Naive thymus-derived CD4-positive, alpha-beta T cell (primary cell): Measurements from ENCODE around the gene HOXA10. TPM values are rescaled to one million over a fixed set of nuclear protein-coding genes. Genes with fewer than 3 reads are reported as not detected.

Experiments used
- ATAC-seq: fragments of 150-1000 bp; cut with Tn5 transposase; 2 replicates; pipeline ENCODE4 v1.10.0; 2021; ENCODE audit warnings: mild to moderate bottlenecking, moderate library complexity
- CTCF ChIA-PET: fragments of 350-600 bp; sonication (Branson Sonifier 250); formaldehyde crosslinking; loops from one replicate; lab custom pipeline; 2021; ENCODE audit warnings: antibody characterized with exemption; lab: Charles Lee
- POLR2A ChIA-PET: fragments of 350-600 bp; sonication (Branson Sonifier 250); formaldehyde crosslinking; loops from one replicate; lab custom pipeline; 2021; ENCODE audit warnings: antibody characterized with exemption, inconsistent platforms; lab: Charles Lee
- DNase-seq, 9 donors: peaks; one replicate each; pipeline versions ENCODE4 v3.0.0 to v3.0.0-alpha.2; 2020 to 2022; ENCODE audit warnings: mixed read lengths in 1 of 9
- H3K27ac ChIP-seq: one replicate; pipeline ENCODE4 v1.7.0; 2013; ENCODE audit warnings: mild to moderate bottlenecking, low read depth, low read length, moderate library complexity
- H3K27me3 ChIP-seq, 2 donors: one replicate each; pipeline ENCODE4 v1.7.0; 2013; ENCODE audit warnings: low read length in 2 of 2, mild to moderate bottlenecking in 2 of 2, moderate library complexity in 2 of 2; ENCODE audit not compliant: control insufficient read depth in 2 of 2, insufficient read depth in 2 of 2
- H3K36me3 ChIP-seq, 3 experiments: 1 replicate in 2 of 3; 2 replicates in 1 of 3; pipeline ENCODE4 v1.7.0; 2013; ENCODE audit warnings: low read length in 3 of 3, mild to moderate bottlenecking in 3 of 3, moderate library complexity in 1 of 3; ENCODE audit not compliant: insufficient read depth in 3 of 3, control insufficient read depth in 2 of 3
- H3K4me1 ChIP-seq, 2 donors: one replicate each; pipeline ENCODE4 v1.7.0; 2013; ENCODE audit warnings: low read length in 2 of 2, mild to moderate bottlenecking in 2 of 2, moderate library complexity in 1 of 2; ENCODE audit not compliant: control insufficient read depth in 2 of 2, insufficient read depth in 2 of 2
- H3K4me3 ChIP-seq: 2 replicates; pipeline ENCODE4 v1.7.0; 2013; ENCODE audit warnings: mild to moderate bottlenecking, low read length
- H3K9me3 ChIP-seq, 3 experiments: 1 replicate in 2 of 3; 2 replicates in 1 of 3; pipeline ENCODE4 v1.7.0; 2013; ENCODE audit warnings: low read length in 3 of 3; ENCODE audit not compliant: control insufficient read depth in 2 of 3
- H3K27ac Mint-ChIP-seq, 9 donors: one replicate each; pipeline ENCODE4 v1.8.0; 2020 to 2022; ENCODE audit warnings: mixed read lengths in 9 of 9, mild to moderate bottlenecking in 8 of 9, moderate library complexity in 5 of 9, inconsistent platforms in 2 of 9
- H3K27me3 Mint-ChIP-seq, 5 donors: one replicate each; pipeline ENCODE4 v1.8.0; 2021 to 2022; ENCODE audit warnings: mixed read lengths in 5 of 5, mild to moderate bottlenecking in 1 of 5
- H3K36me3 Mint-ChIP-seq, 5 donors: one replicate each; pipeline ENCODE4 v1.8.0; 2020 to 2022; ENCODE audit warnings: mixed read lengths in 5 of 5, mild to moderate bottlenecking in 3 of 5, inconsistent platforms in 1 of 5
- H3K4me1 Mint-ChIP-seq, 7 donors: one replicate each; pipeline ENCODE4 v1.8.0; 2020 to 2022; ENCODE audit warnings: mixed read lengths in 7 of 7, mild to moderate bottlenecking in 3 of 7, inconsistent platforms in 1 of 7
- H3K4me3 Mint-ChIP-seq, 10 donors: one replicate each; pipeline ENCODE4 v1.8.0; 2020 to 2022; ENCODE audit warnings: mild to moderate bottlenecking in 10 of 10, mixed read lengths in 10 of 10, moderate library complexity in 6 of 10, inconsistent platforms in 2 of 10
- H3K9me3 Mint-ChIP-seq, 11 donors: one replicate each; pipeline ENCODE4 v1.8.0; 2020 to 2022; ENCODE audit warnings: mixed read lengths in 11 of 11, mild to moderate bottlenecking in 4 of 11, inconsistent platforms in 1 of 11, moderate library complexity in 1 of 11
- intact Hi-C, 2 donors: fragments of 100-400 bp; cut with micrococcal nuclease; formaldehyde crosslinking; loops; one replicate each; pipeline ENCODE4 v1.15.1; 2023
- polyA plus RNA-seq, 2 donors: library from polyadenylated mRNA; unstranded; fragments of 300-500 nt; fragmentation: Illumina TruSeq; gene quantifications; one replicate each; pipeline ENCODE4 v1.2.3, GENCODE V29; 2021
- total RNA-seq, 6 experiments: library from RNA in 5 of 6; stranded (reverse) in 5 of 6; gene quantifications; 1 replicate in 5 of 6; 2 replicates in 1 of 6; pipeline ENCODE4 v1.2.3 and lab custom pipeline; 2021 to 2026

HOXA10 gene
- total and polyA plus RNA-seq, 7 experiments from 2014 or later, result 0.66 TPM; not detected in 6

GRCh38 chr7:27156916-27157701, 17.0 kb downstream of the HOXA10 start:
- Mint-ChIP-seq H3K36me3 (peaks cover 0 to 3% (median 0%) of the 10 kb centered on the region in 5 donors), H3K9me3 (peaks cover 0 to 7% (median 0%) of the 10 kb centered on the region in 11 donors), H3K27ac (peak overlapping the region in 8 of 9 donors; percentile 35 to 81 (median 62)), H3K27me3 (peaks cover 64 to 91% (median 76%) of the 10 kb centered on the region in 5 donors), H3K4me3 (peak overlapping the region in 5 of 10 donors; percentile 9 to 63 (median 33)), H3K4me1 (peaks cover 23 to 66% (median 49%) of the 10 kb centered on the region in 7 donors)
- ChIA-PET POLR2A (interaction anchor here (0.9 to 1.3 kb wide), 4 partner anchors 9 to 31 kb away, joined by 3 to 4 read pairs (median 3); partner anchors contain the start of gene HOXA6), CTCF (no interaction called here)
- DNase-seq, result peak in 1 of 9 donors; percentile 18
- peaks cover 29 to 45% of the 10 kb centered on the region in 2 donors for H3K4me1 ChIP-seq
- H3K4me3 ChIP-seq, result no peak overlapping the region
- no peaks in the 10 kb centered on the region for H3K36me3 ChIP-seq
- intact Hi-C loops, result loop anchor here in 1 of 2 donors (1.0 to 5.0 kb wide), 4 partner anchors 11 to 955 kb away; partner anchors contain the start of genes CBX3, HNRNPA2B1 and HOXA1
- H3K9me3 ChIP-seq, result no peaks in the 10 kb centered on the region
- no peak overlapping the region for H3K27ac ChIP-seq
- peaks cover 57 to 72% of the 10 kb centered on the region in 2 donors for H3K27me3 ChIP-seq
- no peak for ATAC-seq

GRCh38 chr7:27156508-27156898, 17.6 kb downstream of the HOXA10 start, which contains the start of gene HOXA7:
HOXA7 (minus strand) TSS chr7:27156675; CDS start chr7:27156545, 130 bp downstream.
- intact Hi-C loops, result loop anchor here in 1 of 2 donors (2.0 to 5.0 kb wide), 3 partner anchors 16 to 954 kb away; partner anchors contain the start of genes CBX3, HNRNPA2B1 and HOXA1
- Mint-ChIP-seq H3K27ac (peak within 1 kb of the TSS in 8 of 9 donors; percentile 43 to 87 (median 82)), H3K4me3 (peak within 1 kb of the TSS; percentile 33 to 92 (median 70)), H3K4me1 (peaks cover 27 to 72% (median 55%) of the 10 kb centered on the region in 7 donors), H3K27me3 (peaks cover 67 to 91% (median 79%) of the 10 kb centered on the region in 5 donors), H3K9me3 (peaks cover 0 to 7% (median 0%) of the 10 kb centered on the region in 11 donors), H3K36me3 (peaks cover 0 to 3% (median 0%) of the 10 kb centered on the region in 5 donors)
- Histone ChIP-seq H3K36me3 (no peaks in the 10 kb centered on the region), H3K4me1 (peaks cover 34 to 51% of the 10 kb centered on the region in 2 donors), H3K9me3 (no peaks in the 10 kb centered on the region), H3K27me3 (peaks cover 63 to 78% of the 10 kb centered on the region in 2 donors), H3K4me3 (no peak within 1 kb of the TSS), H3K27ac (no peak within 1 kb of the TSS)
- ATAC-seq (no peak), DNase-seq (no peak)
- ChIA-PET CTCF (no interaction called here), POLR2A (interaction anchor here (0.9 to 1.3 kb wide), 2 partner anchors 16 to 32 kb away, joined by 3 read pairs; no protein-coding TSS in a partner anchor)

GRCh38 chr7:27155816-27156507, 18.2 kb downstream of the HOXA10 start:
- ATAC-seq, result no peak
- Histone ChIP-seq H3K27me3 (peaks cover 66 to 83% of the 10 kb centered on the region in 2 donors), H3K4me1 (peaks cover 36 to 52% of the 10 kb centered on the region in 2 donors), H3K27ac (no peak overlapping the region), H3K9me3 (no peaks in the 10 kb centered on the region), H3K36me3 (no peaks in the 10 kb centered on the region), H3K4me3 (no peak overlapping the region)
- intact Hi-C loops, result loop anchor here in 1 of 2 donors (2.0 to 5.0 kb wide), 3 partner anchors 17 to 954 kb away; partner anchors contain the start of genes CBX3, HNRNPA2B1 and HOXA1
- peaks cover 72 to 93% (median 85%) of the 10 kb centered on the region in 5 donors for H3K27me3 Mint-ChIP-seq
- H3K27ac Mint-ChIP-seq, result peak overlapping the region in 6 of 9 donors; percentile 28 to 87 (median 85)
- ChIA-PET CTCF (interaction anchor here (1.5 kb wide), 1 partner anchor 24 kb away, joined by 3 read pairs; no protein-coding TSS in a partner anchor), POLR2A (interaction anchor here (0.9 to 1.3 kb wide), 2 partner anchors 17 to 32 kb away, joined by 3 read pairs; no protein-coding TSS in a partner anchor)
- H3K4me3 Mint-ChIP-seq, result peak overlapping the region; percentile 23 to 92 (median 70)
- peak in 2 of 9 donors; percentile 27 to 38 for DNase-seq
- H3K36me3 Mint-ChIP-seq, result peaks cover 0 to 3% (median 0%) of the 10 kb centered on the region in 5 donors
- peaks cover 0 to 7% (median 0%) of the 10 kb centered on the region in 11 donors for H3K9me3 Mint-ChIP-seq
- H3K4me1 Mint-ChIP-seq, result peaks cover 28 to 74% (median 58%) of the 10 kb centered on the region in 7 donors

- DNase-seq (peak in 2 of 9 donors; percentile 28 to 34), ATAC-seq (no peak)
- H3K4me3 ChIP-seq, result no peak overlapping the region
- H3K36me3 Mint-ChIP-seq, result peaks cover 0 to 3% (median 0%) of the 10 kb centered on the region in 5 donors
- H3K4me1 Mint-ChIP-seq, result peaks cover 25 to 78% (median 59%) of the 10 kb centered on the region in 7 donors
- H3K4me3 Mint-ChIP-seq, result peak overlapping the region; percentile 23 to 92 (median 72)
- H3K9me3 ChIP-seq, result no peaks in the 10 kb centered on the region
- no peak overlapping the region for H3K27ac ChIP-seq
- no peaks in the 10 kb centered on the region for H3K36me3 ChIP-seq
- H3K27ac Mint-ChIP-seq, result peak overlapping the region in 5 of 9 donors; percentile 12 to 87 (median 86)
- H3K27me3 Mint-ChIP-seq, result peaks cover 78 to 96% (median 91%) of the 10 kb centered on the region in 5 donors
- H3K27me3 ChIP-seq, result peaks cover 70 to 90% of the 10 kb centered on the region in 2 donors
- ChIA-PET POLR2A (no interaction called here), CTCF (interaction anchor here (1.5 kb wide), 1 partner anchor 25 kb away, joined by 3 read pairs; no protein-coding TSS in a partner anchor)
- intact Hi-C loops, result loop anchor here (5.0 kb wide), 3 partner anchors 32 to 953 kb away; partner anchors contain the start of genes HOXA11 (in 2 of the 2), CBX3 (in 1 of the 2), HNRNPA2B1 (in 1 of the 2) and HOXA1 (in 1 of the 2)
- peaks cover 0 to 7% (median 0%) of the 10 kb centered on the region in 11 donors for H3K9me3 Mint-ChIP-seq
- H3K4me1 ChIP-seq, result peaks cover 42 to 55% of the 10 kb centered on the region in 2 donors
These were observed 19.0 kb downstream of the HOXA10 start for GRCh38 chr7:27154901-27155815.

- Histone ChIP-seq H3K27me3 (peaks cover 65 to 85% of the 10 kb centered on the region in 2 donors), H3K36me3 (no peaks in the 10 kb centered on the region), H3K4me1 (peaks cover 43 to 51% of the 10 kb centered on the region in 2 donors), H3K9me3 (no peaks in the 10 kb centered on the region), H3K27ac (no peak overlapping the region), H3K4me3 (no peak overlapping the region)
- ATAC-seq (no peak), DNase-seq (no peak)
- H3K4me1 Mint-ChIP-seq, result peaks cover 24 to 71% (median 52%) of the 10 kb centered on the region in 7 donors
- H3K36me3 Mint-ChIP-seq, result peaks cover 0 to 3% (median 0%) of the 10 kb centered on the region in 5 donors
- CTCF ChIA-PET, result interaction anchor here (1.2 to 1.5 kb wide), 2 partner anchors 14 to 25 kb away, joined by 3 read pairs; no protein-coding TSS in a partner anchor
- intact Hi-C loops, result loop anchor here (5.0 kb wide), 1 partner anchor 33 kb away; the partner anchor contains the start of gene HOXA11 (in 2 of the 2)
- H3K27me3 Mint-ChIP-seq, result peaks cover 78 to 96% (median 91%) of the 10 kb centered on the region in 5 donors
- peaks cover 0 to 7% (median 0%) of the 10 kb centered on the region in 11 donors for H3K9me3 Mint-ChIP-seq
- peak overlapping the region in 7 of 10 donors; percentile 23 to 92 (median 75) for H3K4me3 Mint-ChIP-seq
- POLR2A ChIA-PET, result interaction anchor here (1.2 kb wide), 1 partner anchor 18 kb away, joined by 4 read pairs; no protein-coding TSS in a partner anchor
- H3K27ac Mint-ChIP-seq, result peak overlapping the region in 4 of 9 donors; percentile 1 to 74 (median 32)
These were observed 19.8 kb downstream of the HOXA10 start for GRCh38 chr7:27154369-27154768.
